ENCODE data around the gene TAB2.

- no peak for TF ChIP-seq ZNF274 (IDR thresholded peaks at IDR 0.05; ENCODE audit: low read depth, low read length)
- no peak for TF ChIP-seq POLR2AphosphoS5 (IDR thresholded peaks at IDR 0.05; ENCODE audit: low read depth, low read length)
- TF ChIP-seq SRF (IDR thresholded peaks at IDR 0.05; ENCODE audit: low read depth), result no peak
- TF ChIP-seq CTCF (IDR thresholded peaks at IDR 0.05 in 2 of 3, conservative IDR thresholded peaks at IDR 0.05 in 1 of 3; ENCODE audit: borderline replicate concordance in 1 of 3, insufficient read depth in 1 of 3, low read depth in 2 of 3, low read length in 2 of 3), result peak in 1 of 3 experiments; percentile 21; a peak in 1 of 6 replicates
- TF ChIP-seq YY1 (IDR thresholded peaks at IDR 0.05; ENCODE audit: extremely low read depth, insufficient replicate concordance, low read depth, low read length), result no peak
- no peak for TF ChIP-seq CBX3 (IDR thresholded peaks at IDR 0.05; ENCODE audit: low read depth)
- no peak for TF ChIP-seq POLR2A (IDR thresholded peaks at IDR 0.05; ENCODE audit: borderline replicate concordance, extremely low read depth, insufficient read depth, insufficient read length)
Observed at GRCh38 chr6:149429427-149430360, 112.2 kb downstream of the TAB2 start.

Measured in HCT116 (cell line).